Right atrium auricular region (tissue), 2 donors: Measurements from ENCODE around the gene STOX1. TPM values are rescaled to one million over a fixed set of nuclear protein-coding genes. Genes with fewer than 3 reads are reported as not detected.
"Not testable (repeated sequence)": the region's sequence is repeated elsewhere in the genome, so short reads cannot be mapped to it uniquely, and the experiment has no call there.

Experiments
- DNase-seq: peaks from one replicate; pipeline ENCODE4 v3.0.0-alpha.2; 2019; ENCODE audit warnings: low spot score
- H3K27ac ChIP-seq, 2 donors: fragments of 200-600 bp; sonication (generic); 1 replicate in 1 of 2; 2 replicates in 1 of 2; pipeline ENCODE4 v1.5.1; 2016 to 2019
- H3K27me3 ChIP-seq, 2 donors: fragments of 200-600 bp; sonication (generic); one replicate each; pipeline versions ENCODE4 v1.5.1 to v1.6.0; 2017 to 2019
- H3K36me3 ChIP-seq: fragments of 200-600 bp; sonication (generic); one replicate; pipeline ENCODE4 v1.5.1; 2016
- H3K4me1 ChIP-seq, 2 donors: fragments of 200-600 bp; sonication (generic); one replicate each; pipeline versions ENCODE4 v1.5.1 to v1.6.0; 2017 to 2019
- H3K4me3 ChIP-seq, 2 donors: fragments of 200-600 bp; sonication (generic); 1 replicate in 1 of 2; 2 replicates in 1 of 2; pipeline ENCODE4 v1.5.1; 2017 to 2019; ENCODE audit warnings: mild to moderate bottlenecking in 1 of 2, moderate library complexity in 1 of 2
- H3K9me3 ChIP-seq, 2 donors: fragments of 200-600 bp; sonication (generic); one replicate each; pipeline ENCODE4 v1.5.1; 2019
- total RNA-seq, 2 donors: library from RNA; depleted of rRNA; stranded (reverse); fragments of >200 nt; gene quantifications; one replicate each; pipeline ENCODE4 v1.1.0, GENCODE V29; 2016
- TF ChIP-seq, protein P1 (sequence below), 2 donors: fragments of 200-600 bp; sonication (generic); IDR thresholded peaks; one replicate each; pipeline ENCODE4 v1.5.1; 2019; ENCODE audit warnings: antibody characterized with exemption in 2 of 2

STOX1 gene
- total RNA-seq, 2 donors from 2014 or later: 0.26 to 0.47 TPM

DNA sequence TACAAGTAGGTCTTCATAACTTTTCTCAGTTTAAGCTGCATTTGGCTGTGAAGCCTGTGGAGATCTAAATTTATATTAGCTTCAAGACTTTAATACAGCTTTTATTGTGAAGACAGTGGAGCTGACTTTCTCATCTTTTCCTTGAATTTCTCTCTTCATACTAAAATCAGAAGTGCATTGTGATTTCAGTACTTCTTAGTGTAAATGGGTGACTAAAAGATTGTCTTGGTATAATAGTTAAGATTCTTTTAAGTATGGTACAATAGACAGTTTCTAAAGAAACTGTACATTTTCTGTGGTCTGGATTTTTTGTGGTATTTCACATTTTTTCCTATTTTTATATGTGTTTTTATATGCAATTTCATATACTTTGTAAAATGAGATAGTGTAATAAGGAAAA, 107.7 kb downstream of the STOX1 start:
- TF ChIP-seq, protein P1, sequence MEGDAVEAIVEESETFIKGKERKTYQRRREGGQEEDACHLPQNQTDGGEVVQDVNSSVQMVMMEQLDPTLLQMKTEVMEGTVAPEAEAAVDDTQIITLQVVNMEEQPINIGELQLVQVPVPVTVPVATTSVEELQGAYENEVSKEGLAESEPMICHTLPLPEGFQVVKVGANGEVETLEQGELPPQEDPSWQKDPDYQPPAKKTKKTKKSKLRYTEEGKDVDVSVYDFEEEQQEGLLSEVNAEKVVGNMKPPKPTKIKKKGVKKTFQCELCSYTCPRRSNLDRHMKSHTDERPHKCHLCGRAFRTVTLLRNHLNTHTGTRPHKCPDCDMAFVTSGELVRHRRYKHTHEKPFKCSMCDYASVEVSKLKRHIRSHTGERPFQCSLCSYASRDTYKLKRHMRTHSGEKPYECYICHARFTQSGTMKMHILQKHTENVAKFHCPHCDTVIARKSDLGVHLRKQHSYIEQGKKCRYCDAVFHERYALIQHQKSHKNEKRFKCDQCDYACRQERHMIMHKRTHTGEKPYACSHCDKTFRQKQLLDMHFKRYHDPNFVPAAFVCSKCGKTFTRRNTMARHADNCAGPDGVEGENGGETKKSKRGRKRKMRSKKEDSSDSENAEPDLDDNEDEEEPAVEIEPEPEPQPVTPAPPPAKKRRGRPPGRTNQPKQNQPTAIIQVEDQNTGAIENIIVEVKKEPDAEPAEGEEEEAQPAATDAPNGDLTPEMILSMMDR (IDR thresholded peaks at IDR 0.05): no peak
- Histone ChIP-seq H3K4me3 (no peak overlapping the region), H3K9me3 (no peaks in the 10 kb centered on the region), H3K27ac (no peak overlapping the region), H3K4me1 (no peaks in the 10 kb centered on the region), H3K36me3 (peaks cover 39% of the 10 kb centered on the region), H3K27me3 (no peaks in the 10 kb centered on the region)
- no peak for DNase-seq

DNA sequence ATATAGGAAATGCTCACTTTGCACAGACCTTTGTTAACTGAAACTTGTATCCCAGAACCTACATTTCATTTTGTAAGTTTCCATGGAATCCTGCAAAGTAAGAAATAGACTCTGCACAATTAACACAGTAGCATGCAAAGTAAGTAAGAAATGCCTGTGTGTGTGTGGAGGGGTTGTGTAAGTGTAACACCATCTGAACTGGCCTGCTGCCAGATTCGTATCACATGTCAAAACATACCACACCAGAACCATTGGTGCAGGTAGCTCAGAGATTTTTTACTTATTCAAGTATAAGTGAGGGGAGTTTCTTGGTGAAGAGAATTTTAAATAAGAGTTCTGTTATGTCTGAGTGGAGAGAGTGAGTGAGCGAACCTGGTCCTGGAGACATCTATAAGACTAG, 110.8 kb downstream of the STOX1 start:
- H3K36me3 ChIP-seq: peaks cover 56% of the 10 kb centered on the region
- TF ChIP-seq, protein P1 (IDR thresholded peaks at IDR 0.05): no peak
- no peaks in the 10 kb centered on the region for H3K9me3 ChIP-seq
- no peaks in the 10 kb centered on the region for H3K4me1 ChIP-seq
- DNase-seq: no peak
- H3K27me3 ChIP-seq: no peaks in the 10 kb centered on the region
- no peak overlapping the region for H3K27ac ChIP-seq
- no peak overlapping the region for H3K4me3 ChIP-seq

DNA sequence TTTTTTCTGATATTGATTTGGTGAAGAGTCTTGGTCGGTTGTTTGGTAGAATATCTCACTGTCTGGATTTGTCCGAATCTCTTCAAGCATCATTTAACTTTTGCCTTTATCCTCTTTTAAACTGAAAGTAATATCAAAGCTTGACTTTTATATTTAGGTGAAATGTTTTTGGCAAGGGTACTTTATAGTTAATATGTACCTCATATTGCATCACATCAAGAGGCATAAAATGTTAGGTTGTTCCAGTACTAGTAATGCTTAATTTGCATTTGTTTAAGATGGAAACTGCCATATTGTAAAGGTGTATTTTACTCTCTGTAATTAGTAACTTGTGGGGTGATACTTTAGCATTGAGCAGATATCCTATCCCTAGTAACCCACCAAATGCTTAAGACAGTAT, 111.6 kb downstream of the STOX1 start:
- TF ChIP-seq, protein P1 (IDR thresholded peaks at IDR 0.05): no peak
- H3K36me3 ChIP-seq: peaks cover 59% of the 10 kb centered on the region
- no peaks in the 10 kb centered on the region for H3K4me1 ChIP-seq

DNA sequence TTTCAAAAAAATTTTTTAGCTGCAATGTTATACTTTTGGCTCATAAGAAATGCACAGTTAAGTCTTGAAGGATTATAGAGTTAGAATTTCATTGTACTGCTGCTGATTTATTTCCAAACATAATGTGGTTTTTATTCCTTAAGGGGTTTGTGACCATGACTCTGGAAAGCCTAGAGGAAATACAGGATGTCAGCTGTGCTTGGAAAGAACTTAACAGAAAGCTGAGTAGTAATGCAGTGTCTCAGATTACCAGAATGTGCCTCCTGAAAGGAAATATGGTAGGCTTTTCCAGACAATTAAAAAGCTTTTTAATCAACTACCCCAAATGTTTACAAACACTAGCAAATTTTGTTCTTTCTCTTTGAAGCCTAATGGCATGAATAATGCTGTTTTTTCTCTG, 113.6 kb downstream of the STOX1 start:
- not testable (repeated sequence) for DNase-seq, H3K4me3 ChIP-seq, H3K27me3 ChIP-seq, H3K27ac ChIP-seq, H3K4me1 ChIP-seq, H3K9me3 ChIP-seq
- peaks cover 64% of the 10 kb centered on the region for H3K36me3 ChIP-seq

More for the DNA sequence above, 111.6 kb downstream of the STOX1 start:
- Histone ChIP-seq H3K27me3 (no peaks in the 10 kb centered on the region), H3K9me3 (no peaks in the 10 kb centered on the region), H3K27ac (no peak overlapping the region), H3K4me3 (no peak overlapping the region)
- no peak for DNase-seq

Other genes with a start within 250 kb of the STOX1 start
- 10 to 100 TPM; 21.0 to 25.0 TPM for gene CCAR1, start 106.3 kb upstream of the STOX1 start, total RNA-seq
- 10 to 100 TPM; 18.9 to 22.3 TPM for gene DDX50, start 73.8 kb downstream of the STOX1 start, total RNA-seq
- 10 to 100 TPM; 21.4 to 30.0 TPM for gene DDX21, start 128.6 kb downstream of the STOX1 start, total RNA-seq
- gene KIFBP, start 161.3 kb downstream of the STOX1 start, total RNA-seq: 10 to 100 TPM; 36.4 to 48.8 TPM